SK-N-SH (cell line): ENCODE data around the gene SLC2A11. TPM values are rescaled to one million over a fixed set of nuclear protein-coding genes. Genes with fewer than 3 reads are reported as not detected.

Source experiments
- CTCF ChIA-PET: fragments of 300-600, 350-600 bp; formaldehyde crosslinking; extraction: SDS; loops from one replicate; lab custom pipeline; 2021; lab: Yijun Ruan, JAX
- POLR2A ChIA-PET: fragments of 350-600 bp; sonication (Branson Sonifier 250); formaldehyde crosslinking; extraction: SDS; loops from one replicate; lab custom pipeline; 2020; ENCODE audit warnings: antibody characterized with exemption, inconsistent platforms; lab: Yijun Ruan, JAX
- DNase-seq: peaks from one replicate; pipeline ENCODE4 v3.0.0; 2012
- H2AFZ ChIP-seq: fragments of 200-600 bp; sonication (generic); 2 replicates; pipeline ENCODE4 v1.8.1; 2016; ENCODE audit warnings: antibody characterized with exemption, mild to moderate bottlenecking, low read depth
- H3F3A ChIP-seq: fragments of 200-600 bp; sonication (generic); replicated peaks from 2 replicates; pipeline ENCODE3; 2016; ENCODE audit warnings: antibody characterized with exemption, mild to moderate bottlenecking; ENCODE audit not compliant: insufficient read depth
- H3K27ac ChIP-seq, 2 experiments: fragments of 200-500 bp in 1 of 2; fragments of 200-600 bp in 1 of 2; sonication (Bioruptor generic) in 1 of 2; sonication (generic), shearing (Covaris generic) in 1 of 2; 2 replicates each; pipeline versions ENCODE4 v1.5.1 to v1.6.1; 2014 to 2016; ENCODE audit warnings: low read depth in 2 of 2, inconsistent platforms in 1 of 2, low read length in 1 of 2, mild to moderate bottlenecking in 1 of 2, mixed read lengths in 1 of 2
- H3K27me3 ChIP-seq: fragments of 200-600 bp; sonication (generic), shearing (Covaris generic); 2 replicates; pipeline ENCODE4 v1.6.1; 2016; ENCODE audit warnings: mixed run types; ENCODE audit not compliant: insufficient read depth
- H3K36me3 ChIP-seq, 2 experiments: fragments of 200-500 bp in 1 of 2; fragments of 200-600 bp in 1 of 2; sonication (Bioruptor generic) in 1 of 2; sonication (generic) in 1 of 2; replicated peaks in 1 of 2; 2 replicates each; pipeline versions ENCODE3 to v1.5.1; 2014 to 2016; ENCODE audit warnings: low read length in 1 of 2, mild to moderate bottlenecking in 1 of 2; ENCODE audit not compliant: insufficient read depth in 2 of 2, control insufficient read depth in 1 of 2
- H3K4me1 ChIP-seq, 2 experiments: fragments of 200-500 bp in 1 of 2; fragments of 200-600 bp in 1 of 2; sonication (Bioruptor generic) in 1 of 2; sonication (generic), shearing (Covaris generic) in 1 of 2; 2 replicates each; pipeline versions ENCODE4 v1.5.1 to v1.6.1; 2014 to 2016; ENCODE audit warnings: low read depth in 1 of 2, low read length in 1 of 2, mixed run types in 1 of 2; ENCODE audit not compliant: insufficient read depth in 2 of 2, control insufficient read depth in 1 of 2
- H3K4me2 ChIP-seq: fragments of 200-600 bp; sonication (generic), shearing (Covaris generic); 2 replicates; pipeline ENCODE4 v1.6.1; 2017; ENCODE audit warnings: mixed run types
- H3K4me3 ChIP-seq, 2 experiments: fragments of 200-500 bp in 1 of 2; fragments of 200-600 bp in 1 of 2; sonication (Bioruptor generic) in 1 of 2; sonication (generic), shearing (Covaris generic) in 1 of 2; 2 replicates each; pipeline versions ENCODE4 v1.5.1 to v1.8.1; 2014 to 2016; ENCODE audit warnings: low read depth in 2 of 2, inconsistent platforms in 1 of 2, low read length in 1 of 2, mild to moderate bottlenecking in 1 of 2, mixed read lengths in 1 of 2, moderate library complexity in 1 of 2
- H3K79me2 ChIP-seq: fragments of 200-600 bp; sonication (generic); 2 replicates; pipeline ENCODE4 v1.8.1; 2017; ENCODE audit warnings: mild to moderate bottlenecking; ENCODE audit not compliant: insufficient read depth
- H3K9ac ChIP-seq: fragments of 200-600 bp; sonication (generic); 2 replicates; pipeline ENCODE4 v1.6.1; 2017; ENCODE audit warnings: mixed run types
- H3K9me2 ChIP-seq: fragments of 200-600 bp; sonication (generic); 2 replicates; pipeline ENCODE4 v1.6.1; 2017; ENCODE audit warnings: mixed run types
- H3K9me3 ChIP-seq: fragments of 200-600 bp; sonication (generic); 2 replicates; pipeline ENCODE4 v1.6.1; 2017; ENCODE audit warnings: mixed run types, mild to moderate bottlenecking, moderate library complexity
- H4K20me1 ChIP-seq: fragments of 200-600 bp; sonication (generic); 2 replicates; pipeline ENCODE4 v1.6.1; 2017; ENCODE audit warnings: mild to moderate bottlenecking, mixed run types; ENCODE audit not compliant: insufficient read depth
- CHD2 ChIP-seq: fragments of 150-350 bp; IDR thresholded peaks from 2 replicates; pipeline ENCODE4 v1.6.1; 2018; ENCODE audit warnings: low read length; ENCODE audit not compliant: partially characterized antibody
- CTCF ChIP-seq: fragments of 200-600 bp; sonication (generic); IDR thresholded peaks from 2 replicates; pipeline ENCODE4 v1.6.1; 2017; ENCODE audit warnings: antibody characterized with exemption, mild to moderate bottlenecking, moderate library complexity
- EZH2phosphoT487 ChIP-seq: fragments of 200-600 bp; sonication (generic); IDR thresholded peaks from 2 replicates; pipeline ENCODE4 v1.6.1; 2017; ENCODE audit warnings: low read depth, mixed run types, mild to moderate bottlenecking, antibody characterized with exemption, moderate library complexity, borderline replicate concordance
- FOSL2 ChIP-seq: IDR thresholded peaks from 2 replicates; pipeline ENCODE4 v1.4.0; 2012; ENCODE audit warnings: low read depth, mild to moderate bottlenecking, moderate library complexity, borderline replicate concordance
- JUND ChIP-seq: IDR thresholded peaks from 2 replicates; pipeline ENCODE4 v1.4.0; 2012
- MAX ChIP-seq: IDR thresholded peaks from 2 replicates; pipeline ENCODE4 v1.4.0; 2012; ENCODE audit warnings: low read depth
- MEF2A ChIP-seq: IDR thresholded peaks from 2 replicates; pipeline ENCODE4 v1.4.0; 2012; ENCODE audit warnings: low read depth, borderline replicate concordance
- MXI1 ChIP-seq: IDR thresholded peaks from 2 replicates; pipeline ENCODE4 v1.6.1; 2012; ENCODE audit warnings: mild to moderate bottlenecking, low read depth, low read length, improper control_type of control experiment
- NRF1 ChIP-seq: IDR thresholded peaks from 2 replicates; pipeline ENCODE4 v1.6.1; 2012; ENCODE audit warnings: low read depth, mild to moderate bottlenecking, low read length
- PBX3 ChIP-seq: IDR thresholded peaks from 2 replicates; pipeline ENCODE4; 2012
- POLR2AphosphoS5 ChIP-seq: IDR thresholded peaks from 2 replicates; pipeline ENCODE4 v1.6.1; 2012; ENCODE audit warnings: low read depth, low read length
- RAD21 ChIP-seq: IDR thresholded peaks from 2 replicates; pipeline ENCODE4 v1.6.1; 2012; ENCODE audit warnings: mild to moderate bottlenecking, low read length
- REST ChIP-seq: IDR thresholded peaks from 2 replicates; pipeline ENCODE4 v1.6.1; 2012; ENCODE audit warnings: mild to moderate bottlenecking, low read depth, low read length, moderate library complexity
- RFX5 ChIP-seq: IDR thresholded peaks from 2 replicates; pipeline ENCODE4 v1.6.1; 2012; ENCODE audit warnings: mild to moderate bottlenecking, improper control_type of control experiment, low read length
- RXRA ChIP-seq: IDR thresholded peaks from 2 replicates; pipeline ENCODE4 v1.4.0; 2012; ENCODE audit warnings: low read depth, mild to moderate bottlenecking, borderline replicate concordance
- YY1 ChIP-seq: IDR thresholded peaks from 2 replicates; pipeline ENCODE4 v1.4.0; 2012; ENCODE audit warnings: low read depth, mild to moderate bottlenecking
- WGBS: methylation state at CpG from one replicate; pipeline ENCODE4 v1.1.6; 2017; ENCODE audit warnings: low lambda C conversion rate; 5-methylcytosine and 5-hydroxymethylcytosine counted together
- polyA plus RNA-seq, 3 experiments: library from polyadenylated mRNA; depleted of rRNA; stranded (reverse); fragments of >200 nt; gene quantifications; 2 replicates each; pipeline ENCODE4 v1.2.3, GENCODE V29; 2012

The SLC2A11 gene
- polyA plus RNA-seq (2012; rRNA removed) = 21.8 and 27.1 TPM in 2 replicates
- 9.3 and 12.5 TPM in 2 replicates for polyA plus RNA-seq (2012; cell fraction: cytosol; rRNA removed)
- polyA plus RNA-seq (2012; cell fraction: nucleus; rRNA removed) = 68.9 and 85.4 TPM in 2 replicates

GRCh38 chr22:23857606-23858483 lies at the start of gene SLC2A11:
TSS of gene SLC2A11 (plus strand) at chr22:23857875. CDS start at chr22:23858000, 125 bp downstream.
- Histone ChIP-seq H3K9me3 (no peaks in the 10 kb centered on the region), H4K20me1 (no peaks in the 10 kb centered on the region), H3K79me2 (no peaks in the 10 kb centered on the region), H3F3A (peaks cover 6% of the 10 kb centered on the region), H3K9ac (peak within 1 kb of the TSS; percentile 72), H3K4me3 (peak within 1 kb of the TSS; percentile 87 to 88), H3K9me2 (no peaks in the 10 kb centered on the region), H3K27me3 (no peaks in the 10 kb centered on the region), H2AFZ (peak within 1 kb of the TSS; percentile 99), H3K4me2 (peak within 1 kb of the TSS; percentile 100), H3K36me3 (no peaks in the 10 kb centered on the region), H3K4me1 (peaks cover 0 to 22% of the 10 kb centered on the region in 2 experiments; a peak in 2 of 4 replicates), H3K27ac (peak within 1 kb of the TSS; percentile 59 to 97)
- peak; percentile 96 for DNase-seq
- ChIA-PET POLR2A (interaction anchor here (0.6 to 1.6 kb wide), 10 partner anchors 8 to 109 kb away, joined by 3 to 15 read pairs (median 4); partner anchors contain the start of genes CHCHD10 and MIF), CTCF (interaction anchor here (0.7 to 3.2 kb wide), 22 partner anchors 8 to 339 kb away, joined by 3 to 35 read pairs (median 3); partner anchors contain the start of genes CHCHD10 and MIF)
- TF ChIP-seq MEF2A (no peak), RAD21 (peak; percentile 35), RFX5 (no peak), CTCF (peak; percentile 31), REST (no peak), MXI1 (peak; percentile 18), PBX3 (no peak), MAX (peak; percentile 32; the same call in 1 of the 2 replicates), RXRA (no peak), POLR2AphosphoS5 (peak; percentile 92), NRF1 (peak; percentile 100), FOSL2 (no peak), YY1 (peak; percentile 57), JUND (no peak), EZH2phosphoT487 (no peak), CHD2 (no peak)
- 4% methylated on average over 31 of the region's 60 CpGs for WGBS
